SU-DHL-6 (cell line): ENCODE measurements around the gene DIS3L2.

Experiments used
- H2AFZ ChIP-seq: fragments of 200-600 bp; sonication (generic); 2 replicates; pipeline ENCODE4 v1.6.1; 2014; ENCODE audit warnings: low read depth, mild to moderate bottlenecking, moderate library complexity, mixed read lengths, antibody characterized with exemption, low read length; ENCODE audit not compliant: severe bottlenecking
- H3F3A ChIP-seq: fragments of 200-600 bp; shearing (Covaris generic); 2 replicates; pipeline ENCODE4 v1.6.0; 2016; ENCODE audit warnings: antibody characterized with exemption, mild to moderate bottlenecking; ENCODE audit not compliant: insufficient read depth
- H3K27ac ChIP-seq: fragments of 200-600 bp; sonication (generic); 2 replicates; pipeline ENCODE4 v1.5.1; 2016; ENCODE audit warnings: low read depth, mild to moderate bottlenecking, low read length, moderate library complexity, mixed read lengths
- H3K27me3 ChIP-seq: fragments of 200-600 bp; sonication (generic), shearing (Covaris generic); 2 replicates; pipeline ENCODE4 v1.6.0; 2014; ENCODE audit warnings: mild to moderate bottlenecking, low read length
- H3K36me3 ChIP-seq: fragments of 200-600 bp; sonication (generic); 2 replicates; pipeline ENCODE4 v1.6.1; 2014; ENCODE audit warnings: mild to moderate bottlenecking, low read length, mixed read lengths
- H3K4me2 ChIP-seq: fragments of 300-600, 200-600 bp; shearing (Covaris generic), sonication (generic); 2 replicates; pipeline ENCODE4 v1.6.0; 2014; ENCODE audit warnings: low read length, low read depth, mild to moderate bottlenecking; ENCODE audit not compliant: poor library complexity, severe bottlenecking
- H3K4me3 ChIP-seq: fragments of 200-600 bp; sonication (generic); 2 replicates; pipeline ENCODE4 v1.5.1; 2014; ENCODE audit warnings: antibody characterized with exemption, low read length, mild to moderate bottlenecking, mixed read lengths; ENCODE audit not compliant: insufficient read depth, poor library complexity, severe bottlenecking
- H3K79me2 ChIP-seq: fragments of 200-600 bp; sonication (generic); 2 replicates; pipeline ENCODE4 v1.6.1; 2014; ENCODE audit warnings: mild to moderate bottlenecking, low read length, moderate library complexity; ENCODE audit not compliant: insufficient read depth
- H3K9ac ChIP-seq: fragments of 200-600 bp; sonication (generic); 2 replicates; pipeline ENCODE4 v1.7.0; 2014; ENCODE audit warnings: mild to moderate bottlenecking, low read length
- H3K9me2 ChIP-seq: fragments of 200-600 bp; sonication (generic); replicated peaks from 2 replicates; pipeline ENCODE4 v1.6.1; 2014; ENCODE audit warnings: low read length; ENCODE audit not compliant: insufficient read depth
- H3K9me3 ChIP-seq: fragments of 200-600 bp; sonication (generic); 2 replicates; pipeline ENCODE4 v1.6.1; 2014; ENCODE audit warnings: low read length, mixed read lengths; ENCODE audit not compliant: insufficient read depth
- H4K20me1 ChIP-seq: fragments of 200-600 bp; sonication (generic); 2 replicates; pipeline ENCODE4 v1.6.1; 2014; ENCODE audit warnings: low read depth, mild to moderate bottlenecking, antibody characterized with exemption, low read length, moderate library complexity, mixed read lengths
- EZH2phosphoT487 ChIP-seq: fragments of 200-600 bp; sonication (generic), shearing (Covaris generic); conservative IDR thresholded peaks from 2 replicates; pipeline ENCODE4 v1.6.1; 2018; ENCODE audit warnings: mild to moderate bottlenecking, antibody characterized with exemption, low read length, moderate library complexity, mixed read lengths
- TF ChIP-seq, protein P1 (sequence below): fragments of 200-600 bp; sonication (generic); IDR thresholded peaks from one replicate; pipeline ENCODE4 v1.5.1; 2017; ENCODE audit warnings: antibody characterized with exemption, mild to moderate bottlenecking, low read length, moderate library complexity; ENCODE audit not compliant: insufficient read depth, poor library complexity, severe bottlenecking

Gene DIS3L2

DNA sequence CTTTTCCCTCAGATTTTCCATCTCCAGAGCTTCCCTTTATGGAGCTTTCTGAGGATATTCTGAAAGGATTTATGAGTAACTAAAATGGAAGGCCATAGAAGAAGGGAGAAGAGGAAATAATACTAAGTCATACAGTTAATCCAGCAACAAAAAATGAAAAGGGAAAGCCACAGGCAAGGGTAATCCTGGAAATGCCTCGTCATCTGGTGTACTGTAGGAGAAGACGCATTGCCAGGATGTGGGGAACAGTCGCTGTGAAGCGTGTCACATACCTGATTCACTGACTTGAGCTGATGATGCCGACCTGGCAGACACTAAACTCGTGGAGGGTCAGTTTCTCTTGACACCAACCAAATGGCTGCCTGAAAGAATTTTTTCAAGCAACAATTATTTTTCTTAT lies 382.3 kb downstream of the DIS3L2 start:
- Histone ChIP-seq H3K79me2 (no peaks in the 10 kb centered on the region), H3K27me3 (no peaks in the 10 kb centered on the region), H3F3A (no peaks in the 10 kb centered on the region), H3K4me3 (no peak overlapping the region), H3K36me3 (no peaks in the 10 kb centered on the region), H3K9me2 (no peaks in the 10 kb centered on the region), H2AFZ (no peak overlapping the region), H3K4me2 (no peak overlapping the region), H3K9me3 (no peaks in the 10 kb centered on the region), H3K9ac (no peak overlapping the region), H3K27ac (no peak overlapping the region), H4K20me1 (no peaks in the 10 kb centered on the region)
- no peak for TF ChIP-seq EZH2phosphoT487
- TF ChIP-seq, protein P1, sequence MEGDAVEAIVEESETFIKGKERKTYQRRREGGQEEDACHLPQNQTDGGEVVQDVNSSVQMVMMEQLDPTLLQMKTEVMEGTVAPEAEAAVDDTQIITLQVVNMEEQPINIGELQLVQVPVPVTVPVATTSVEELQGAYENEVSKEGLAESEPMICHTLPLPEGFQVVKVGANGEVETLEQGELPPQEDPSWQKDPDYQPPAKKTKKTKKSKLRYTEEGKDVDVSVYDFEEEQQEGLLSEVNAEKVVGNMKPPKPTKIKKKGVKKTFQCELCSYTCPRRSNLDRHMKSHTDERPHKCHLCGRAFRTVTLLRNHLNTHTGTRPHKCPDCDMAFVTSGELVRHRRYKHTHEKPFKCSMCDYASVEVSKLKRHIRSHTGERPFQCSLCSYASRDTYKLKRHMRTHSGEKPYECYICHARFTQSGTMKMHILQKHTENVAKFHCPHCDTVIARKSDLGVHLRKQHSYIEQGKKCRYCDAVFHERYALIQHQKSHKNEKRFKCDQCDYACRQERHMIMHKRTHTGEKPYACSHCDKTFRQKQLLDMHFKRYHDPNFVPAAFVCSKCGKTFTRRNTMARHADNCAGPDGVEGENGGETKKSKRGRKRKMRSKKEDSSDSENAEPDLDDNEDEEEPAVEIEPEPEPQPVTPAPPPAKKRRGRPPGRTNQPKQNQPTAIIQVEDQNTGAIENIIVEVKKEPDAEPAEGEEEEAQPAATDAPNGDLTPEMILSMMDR = no peak

DNA sequence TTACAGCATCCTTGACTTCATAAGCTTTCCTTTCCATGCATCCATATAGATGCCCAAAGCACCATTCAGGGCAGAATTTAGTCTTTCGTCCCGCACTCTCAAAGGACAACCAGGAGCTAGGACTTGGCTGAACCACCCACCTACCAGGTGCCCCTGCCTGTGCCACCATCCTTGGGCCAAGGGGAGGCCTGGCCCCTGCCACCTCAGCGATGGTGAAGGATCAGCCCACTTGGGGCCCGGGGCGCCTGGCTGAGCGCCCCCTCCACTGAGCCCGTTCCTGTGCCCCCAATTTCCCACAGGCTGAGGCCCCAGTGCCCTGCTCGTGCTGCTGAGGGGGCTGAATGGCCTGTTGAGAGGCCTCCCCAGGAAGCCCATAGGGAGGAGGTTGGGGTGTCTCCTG lies 383.7 kb downstream of the DIS3L2 start:
- H3K9me2 ChIP-seq = no peaks in the 10 kb centered on the region
- H3K9ac ChIP-seq = no peak overlapping the region
- no peak overlapping the region for H3K4me3 ChIP-seq
- no peaks in the 10 kb centered on the region for H3F3A ChIP-seq
- TF ChIP-seq EZH2phosphoT487 = no peak
- TF ChIP-seq, protein P1 = no peak
- H3K9me3 ChIP-seq = no peaks in the 10 kb centered on the region
- H2AFZ ChIP-seq = no peak overlapping the region
- no peaks in the 10 kb centered on the region for H4K20me1 ChIP-seq
- no peaks in the 10 kb centered on the region for H3K79me2 ChIP-seq
- H3K27ac ChIP-seq = no peak overlapping the region
- H3K4me2 ChIP-seq = no peak overlapping the region
- H3K27me3 ChIP-seq = no peaks in the 10 kb centered on the region
- H3K36me3 ChIP-seq = no peaks in the 10 kb centered on the region

DNA sequence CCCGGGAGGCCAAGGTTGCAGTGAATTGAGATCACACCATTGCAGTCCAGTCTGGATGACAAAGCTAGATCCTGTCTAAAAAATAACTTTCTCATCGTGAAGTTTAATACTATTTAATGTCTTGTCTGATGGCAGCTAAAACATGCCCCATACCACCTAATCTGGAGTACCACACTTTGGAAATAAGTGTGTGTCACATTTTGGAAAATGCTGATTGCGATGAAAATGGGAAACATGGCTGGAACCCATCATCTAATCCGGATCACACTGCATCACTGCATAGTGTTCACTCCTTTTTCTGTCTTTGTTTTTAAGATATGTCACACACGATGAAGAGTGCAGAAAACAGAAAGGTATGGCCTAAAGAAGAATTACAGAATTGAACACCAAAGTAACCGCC lies 385.9 kb downstream of the DIS3L2 start:
- no peak overlapping the region for H3K27ac ChIP-seq
- H3K4me3 ChIP-seq = no peak overlapping the region
- no peaks in the 10 kb centered on the region for H3K36me3 ChIP-seq
- no peaks in the 10 kb centered on the region for H3F3A ChIP-seq
- H4K20me1 ChIP-seq = no peaks in the 10 kb centered on the region
- H3K9me2 ChIP-seq = no peaks in the 10 kb centered on the region
- no peaks in the 10 kb centered on the region for H3K27me3 ChIP-seq
- no peaks in the 10 kb centered on the region for H3K79me2 ChIP-seq
- H3K4me2 ChIP-seq = no peak overlapping the region
- no peaks in the 10 kb centered on the region for H3K9me3 ChIP-seq
- TF ChIP-seq EZH2phosphoT487 = no peak
- TF ChIP-seq, protein P1 = no peak
- H2AFZ ChIP-seq = no peak overlapping the region
- no peak overlapping the region for H3K9ac ChIP-seq
